ENCODE data around the gene PPM1F. TPM values are rescaled to one million over a fixed set of nuclear protein-coding genes. Genes with fewer than 3 reads are reported as not detected.

Gene PPM1F
- total RNA-seq, 4 donors from 2014 or later: 22.9 to 78.0 (median 36.8) TPM

- Histone ChIP-seq H3K27me3 (no peaks in the 10 kb centered on the region), H3K4me1 (no peaks in the 10 kb centered on the region), H3K4me3 (no peak overlapping the region), H3K27ac (no peak overlapping the region), H3K9me3 (no peaks in the 10 kb centered on the region), H3K36me3 (peaks cover 0 to 87% of the 10 kb centered on the region in 2 donors)
- TF ChIP-seq EP300 (IDR thresholded peaks at IDR 0.05): no peak
- TF ChIP-seq CTCF (IDR thresholded peaks at IDR 0.05): no peak
- no peak for TF ChIP-seq POLR2AphosphoS5 (IDR thresholded peaks at IDR 0.05)
- TF ChIP-seq POLR2A (IDR thresholded peaks at IDR 0.05): no peak
- no peak for ATAC-seq
- WGBS, 2 donors (ENCODE audit: low coverage in 1 of 2): 83 to 86% methylated on average over 1 of the region's 7 CpGs
Measured at GRCh38 chr22:21971858-21972275, 19.2 kb upstream of the PPM1F start.

- ATAC-seq: no peak
- no peaks in the 10 kb centered on the region for H3K27me3 ChIP-seq
- WGBS, 2 donors (ENCODE audit: low coverage in 1 of 2): 80 to 94% methylated on average over 1 to 11 of the region's 18 CpGs
- H3K9me3 ChIP-seq: no peaks in the 10 kb centered on the region
- H3K4me1 ChIP-seq: no peaks in the 10 kb centered on the region
- no peak overlapping the region for H3K4me3 ChIP-seq
- H3K36me3 ChIP-seq: peaks cover 0 to 96% of the 10 kb centered on the region in 2 donors
- no peak for TF ChIP-seq EP300 (IDR thresholded peaks at IDR 0.05)
- no peak for TF ChIP-seq POLR2AphosphoS5 (IDR thresholded peaks at IDR 0.05)
- TF ChIP-seq POLR2A (IDR thresholded peaks at IDR 0.05): no peak
- TF ChIP-seq CTCF (IDR thresholded peaks at IDR 0.05): no peak
- no peak overlapping the region for H3K27ac ChIP-seq
Measured at GRCh38 chr22:21970800-21971617, 18.4 kb upstream of the PPM1F start.

GRCh38 chr22:21970037-21970799, 17.6 kb upstream of the PPM1F start:
- H3K36me3 ChIP-seq: peaks cover 0 to 100% of the 10 kb centered on the region in 2 donors
- TF ChIP-seq POLR2A (IDR thresholded peaks at IDR 0.05) (no peak), EP300 (IDR thresholded peaks at IDR 0.05) (no peak)
- WGBS, 2 donors (ENCODE audit: low coverage in 1 of 2): 100% methylated on average over 1 of the region's 19 CpGs; no CpG with 5 or more reads in 1 of the 2 donors

GRCh38 chr22:21968452-21969129, 15.9 kb upstream of the PPM1F start:
- ATAC-seq: no peak
- Histone ChIP-seq H3K4me1 (no peaks in the 10 kb centered on the region), H3K36me3 (peaks cover 0 to 100% of the 10 kb centered on the region in 2 donors), H3K4me3 (no peak overlapping the region), H3K27ac (no peak overlapping the region), H3K9me3 (no peaks in the 10 kb centered on the region), H3K27me3 (no peaks in the 10 kb centered on the region)
- no peak for TF ChIP-seq CTCF (IDR thresholded peaks at IDR 0.05)
- no peak for TF ChIP-seq POLR2A (IDR thresholded peaks at IDR 0.05)
- no peak for TF ChIP-seq EP300 (IDR thresholded peaks at IDR 0.05)
- TF ChIP-seq POLR2AphosphoS5 (IDR thresholded peaks at IDR 0.05): no peak
- 88 to 92% methylated on average over 2 of the region's 5 CpGs for WGBS, 2 donors (ENCODE audit: low coverage in 1 of 2)

More at GRCh38 chr22:21970037-21970799, 17.6 kb upstream of the PPM1F start:
- no peaks in the 10 kb centered on the region for H3K9me3 ChIP-seq
- ATAC-seq: no peak
- no peaks in the 10 kb centered on the region for H3K4me1 ChIP-seq
- no peak overlapping the region for H3K4me3 ChIP-seq
- H3K27me3 ChIP-seq: no peaks in the 10 kb centered on the region
- H3K27ac ChIP-seq: no peak overlapping the region

- Histone ChIP-seq H3K27ac (no peak overlapping the region), H3K27me3 (no peaks in the 10 kb centered on the region), H3K9me3 (no peaks in the 10 kb centered on the region), H3K4me3 (no peak overlapping the region), H3K36me3 (peaks cover 0 to 100% of the 10 kb centered on the region in 2 donors), H3K4me1 (no peaks in the 10 kb centered on the region)
- WGBS, 2 donors (ENCODE audit: low coverage in 1 of 2): 87% methylated on average over 4 of the region's 7 CpGs; no CpG with 5 or more reads in 1 of the 2 donors
- ATAC-seq: no peak
- TF ChIP-seq POLR2AphosphoS5 (IDR thresholded peaks at IDR 0.05): no peak
- TF ChIP-seq CTCF (IDR thresholded peaks at IDR 0.05): no peak
- TF ChIP-seq POLR2A (IDR thresholded peaks at IDR 0.05): no peak
- TF ChIP-seq EP300 (IDR thresholded peaks at IDR 0.05): no peak
Measured at GRCh38 chr22:21967693-21968271, 15.1 kb upstream of the PPM1F start.
